AG04450 (cell line): ENCODE results near the gene SYCE1. TPM values are rescaled to one million over a fixed set of nuclear protein-coding genes. Genes with fewer than 3 reads are reported as not detected.
"Not testable (repeated sequence)": the region's sequence is repeated elsewhere in the genome, so short reads cannot be mapped to it uniquely, and the experiment has no call there.

ENCODE experiments used
- CTCF ChIA-PET: fragments of 300-600, 350-600 bp; formaldehyde crosslinking; extraction: SDS; loops from one replicate; lab custom pipeline; 2022; ENCODE audit warnings: antibody characterized with exemption, inconsistent platforms; lab: Charles Lee
- POLR2A ChIA-PET: fragments of 350-600 bp; formaldehyde crosslinking; extraction: SDS; loops from one replicate; lab custom pipeline; 2021; ENCODE audit warnings: antibody characterized with exemption, inconsistent platforms; lab: Yijun Ruan, JAX
- DNase-seq: peaks from one replicate; pipeline ENCODE4 v3.0.0-alpha.2; 2011; ENCODE audit warnings: low read depth, low spot score
- H3K27ac ChIP-seq: one replicate; pipeline ENCODE4 v1.5.1; 2012; ENCODE audit warnings: low read depth, low read length, control low read depth
- H3K27me3 ChIP-seq: one replicate; pipeline ENCODE4 v1.6.0; 2012; ENCODE audit warnings: low read length; ENCODE audit not compliant: control insufficient read depth, insufficient read depth
- H3K4me3 ChIP-seq: 2 replicates; pipeline ENCODE4 v1.5.1; 2011; ENCODE audit warnings: mild to moderate bottlenecking, low read depth, low read length, control low read depth
- H3K9me3 ChIP-seq: 2 replicates; pipeline ENCODE4 v1.5.1; 2012; ENCODE audit warnings: low read length; ENCODE audit not compliant: control insufficient read depth, insufficient read depth
- polyA plus RNA-seq: library from polyadenylated mRNA; depleted of rRNA; stranded (reverse); fragments of >200 nt; gene quantifications from 2 replicates; pipeline ENCODE4 v1.2.3, GENCODE V29; 2011
- TF ChIP-seq, protein P1 (sequence below): IDR thresholded peaks from 2 replicates; pipeline ENCODE4 v1.5.1; 2011; ENCODE audit warnings: low read depth, low read length, control low read depth, inconsistent platforms

The SYCE1 gene
- polyA plus RNA-seq, 1 experiment = not detected

- no peak overlapping the region for H3K4me3 ChIP-seq
- peaks cover 10% of the 10 kb centered on the region; the same call in 1 of the 2 replicates for H3K9me3 ChIP-seq
- no peaks in the 10 kb centered on the region for H3K27me3 ChIP-seq
- POLR2A ChIA-PET = no interaction called here
- DNase-seq = no peak
- no peak overlapping the region for H3K27ac ChIP-seq
- CTCF ChIA-PET = no interaction called here
- TF ChIP-seq, protein P1, sequence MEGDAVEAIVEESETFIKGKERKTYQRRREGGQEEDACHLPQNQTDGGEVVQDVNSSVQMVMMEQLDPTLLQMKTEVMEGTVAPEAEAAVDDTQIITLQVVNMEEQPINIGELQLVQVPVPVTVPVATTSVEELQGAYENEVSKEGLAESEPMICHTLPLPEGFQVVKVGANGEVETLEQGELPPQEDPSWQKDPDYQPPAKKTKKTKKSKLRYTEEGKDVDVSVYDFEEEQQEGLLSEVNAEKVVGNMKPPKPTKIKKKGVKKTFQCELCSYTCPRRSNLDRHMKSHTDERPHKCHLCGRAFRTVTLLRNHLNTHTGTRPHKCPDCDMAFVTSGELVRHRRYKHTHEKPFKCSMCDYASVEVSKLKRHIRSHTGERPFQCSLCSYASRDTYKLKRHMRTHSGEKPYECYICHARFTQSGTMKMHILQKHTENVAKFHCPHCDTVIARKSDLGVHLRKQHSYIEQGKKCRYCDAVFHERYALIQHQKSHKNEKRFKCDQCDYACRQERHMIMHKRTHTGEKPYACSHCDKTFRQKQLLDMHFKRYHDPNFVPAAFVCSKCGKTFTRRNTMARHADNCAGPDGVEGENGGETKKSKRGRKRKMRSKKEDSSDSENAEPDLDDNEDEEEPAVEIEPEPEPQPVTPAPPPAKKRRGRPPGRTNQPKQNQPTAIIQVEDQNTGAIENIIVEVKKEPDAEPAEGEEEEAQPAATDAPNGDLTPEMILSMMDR = no peak
Measured at GRCh38 chr10:133590226-133590969, 25.0 kb upstream of the SYCE1 start.

DNA sequence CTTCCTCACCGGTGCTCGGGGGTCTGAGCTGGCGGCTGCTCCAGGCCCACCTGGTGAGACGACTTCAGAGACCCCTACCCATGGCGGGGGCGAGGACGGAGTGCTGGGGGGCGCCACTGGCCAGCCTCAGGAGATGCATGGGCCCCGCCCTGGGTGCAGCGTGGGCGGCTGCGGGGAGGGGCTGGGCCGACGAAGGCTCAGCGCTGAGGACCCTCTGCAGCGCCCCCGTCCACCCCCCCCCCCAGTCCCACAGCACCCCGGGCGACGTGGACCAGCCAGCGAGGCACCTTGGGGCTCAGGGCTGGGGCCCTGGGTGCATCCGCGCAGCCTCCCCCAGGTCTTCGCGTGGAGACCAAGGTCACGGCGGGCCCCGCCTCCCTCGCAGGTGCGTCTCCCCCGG is 11.7 kb upstream of the SYCE1 start:
- DNase-seq, CTCF ChIA-PET, H3K27me3 ChIP-seq, H3K9me3 ChIP-seq, H3K4me3 ChIP-seq, POLR2A ChIA-PET, H3K27ac ChIP-seq: not testable (repeated sequence)

- CTCF ChIA-PET = interaction anchor here (0.7 to 0.9 kb wide), 2 partner anchors 123 to 244 kb away, joined by 3 to 5 read pairs; no protein-coding TSS in a partner anchor
- H3K4me3 ChIP-seq, H3K27ac ChIP-seq, POLR2A ChIA-PET, H3K9me3 ChIP-seq, H3K27me3 ChIP-seq, DNase-seq: not testable (repeated sequence)
Measured at GRCh38 chr10:133573460-133573859, 8.1 kb upstream of the SYCE1 start.

DNA sequence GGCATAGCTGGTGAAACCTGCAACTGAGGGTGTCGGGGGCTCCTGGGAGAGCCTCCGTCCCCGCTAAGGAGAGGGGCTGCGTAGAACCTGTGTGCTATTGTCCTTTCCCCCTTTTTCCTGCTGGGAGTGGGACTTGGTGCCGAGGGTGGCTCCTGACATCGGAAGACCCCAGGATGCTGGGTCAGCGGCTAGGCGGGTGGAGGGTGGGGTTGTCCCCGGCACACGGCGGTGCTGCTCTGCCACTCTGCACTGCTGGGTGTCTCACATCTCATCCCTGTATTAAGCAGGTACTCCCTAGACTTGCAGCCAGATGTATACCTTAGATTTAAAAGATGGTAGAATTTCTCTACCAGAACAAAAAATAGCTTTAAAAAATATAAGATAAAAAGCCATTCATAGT is 6.7 kb upstream of the SYCE1 start:
- H3K4me3 ChIP-seq, H3K27me3 ChIP-seq, CTCF ChIA-PET, DNase-seq, POLR2A ChIA-PET, H3K27ac ChIP-seq: not testable (repeated sequence)
- H3K9me3 ChIP-seq = peaks cover 20% of the 10 kb centered on the region

GRCh38 chr10:133569801-133570200 is 4.4 kb upstream of the SYCE1 start:
- H3K27ac ChIP-seq, H3K4me3 ChIP-seq, POLR2A ChIA-PET, CTCF ChIA-PET, H3K27me3 ChIP-seq, DNase-seq: not testable (repeated sequence)
- H3K9me3 ChIP-seq = peaks cover 39% of the 10 kb centered on the region

DNA sequence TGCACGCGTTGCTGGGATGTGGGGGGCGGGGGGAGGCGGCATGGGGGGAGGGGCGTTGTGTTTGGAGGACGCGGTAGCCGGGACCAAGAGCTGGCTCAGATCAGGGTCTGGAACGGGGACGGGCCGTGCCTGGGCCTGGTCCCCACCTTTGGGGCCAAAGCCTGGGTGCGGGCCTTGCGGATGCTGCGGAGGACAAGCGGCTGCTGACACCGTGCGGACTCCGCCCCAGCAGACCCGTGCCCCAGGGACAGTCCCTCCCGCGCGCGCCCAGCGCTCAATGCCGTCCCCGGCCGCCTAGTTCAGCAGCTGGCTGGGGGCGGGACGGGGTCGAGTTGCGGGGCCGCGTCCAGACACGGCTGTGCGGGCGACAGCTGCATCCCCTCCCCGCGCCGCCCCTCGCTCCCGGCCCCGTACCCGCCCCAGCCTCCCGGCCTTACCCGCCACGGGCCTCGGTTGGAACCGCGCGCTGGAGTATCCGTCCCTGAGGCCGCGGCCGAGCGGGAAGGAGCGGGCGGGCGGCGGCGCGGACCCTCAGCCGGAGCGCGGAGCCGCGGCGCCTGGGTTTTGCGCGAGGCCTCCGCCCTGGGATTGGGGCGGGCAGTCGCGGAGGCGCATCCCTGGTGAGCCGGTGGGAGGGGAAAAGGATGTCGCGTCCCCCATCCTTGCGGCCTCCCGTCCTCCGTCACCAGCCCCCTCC is 3.6 kb upstream of the SYCE1 start:
- peaks cover 40% of the 10 kb centered on the region for H3K9me3 ChIP-seq
- DNase-seq, H3K27ac ChIP-seq, H3K27me3 ChIP-seq, H3K4me3 ChIP-seq, CTCF ChIA-PET, POLR2A ChIA-PET: not testable (repeated sequence)

DNA sequence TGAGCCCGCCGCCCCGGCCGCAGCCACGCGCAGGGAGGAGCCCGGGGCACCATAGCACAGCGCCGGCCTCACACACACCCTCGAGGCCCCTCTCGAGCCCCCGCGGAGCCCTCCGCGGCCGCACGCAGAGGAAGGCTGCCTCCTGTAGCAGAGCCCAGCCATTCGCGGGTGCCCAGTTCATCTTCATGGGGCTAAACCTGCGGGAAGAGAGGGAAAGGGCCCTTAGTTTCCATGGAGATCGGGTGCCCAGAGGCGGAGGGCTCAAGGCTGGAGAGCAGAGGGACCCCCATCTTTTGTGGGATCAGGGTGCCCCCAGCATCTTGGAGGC is 2.9 kb upstream of the SYCE1 start:
- ChIA-PET POLR2A (no interaction called here), CTCF (no interaction called here)
- Histone ChIP-seq H3K9me3 (peaks cover 40% of the 10 kb centered on the region), H3K27ac (no peak overlapping the region), H3K4me3 (no peak overlapping the region), H3K27me3 (no peaks in the 10 kb centered on the region)
- no peak for DNase-seq
- TF ChIP-seq, protein P1 = no peak
